ENCODE results near the gene PPFIA2. TPM values are rescaled to one million over a fixed set of nuclear protein-coding genes. Genes with fewer than 3 reads are reported as not detected.

Gene PPFIA2
- polyA plus RNA-seq, 1 experiment = 0.20 TPM

GRCh38 chr12:81249976-81250375 is 509.2 kb downstream of the PPFIA2 start:
- Histone ChIP-seq H3K4me3 (ENCODE audit: low read depth, low read length) (no peak overlapping the region), H3K27me3 (ENCODE audit: control insufficient read depth, insufficient read depth, low read length) (no peaks in the 10 kb centered on the region), H3K9me3 (ENCODE audit: control insufficient read depth, insufficient read depth, low read length) (no peaks in the 10 kb centered on the region), H3K27ac (ENCODE audit: low read depth, low read length) (no peak overlapping the region)
- no peak for TF ChIP-seq CTCF (IDR thresholded peaks at IDR 0.05; ENCODE audit: low read depth, low read length)
- DNase-seq (ENCODE audit: low read depth, low spot score) = no peak
- POLR2A ChIA-PET = no interaction called here
- CTCF ChIA-PET = interaction anchor here (1.2 kb wide), 1 partner anchor 303 kb away, joined by 3 read pairs; no protein-coding TSS in a partner anchor

- H3K27me3 ChIP-seq (ENCODE audit: control insufficient read depth, insufficient read depth, low read length) = no peaks in the 10 kb centered on the region
- ChIA-PET POLR2A (no interaction called here), CTCF (interaction anchor here (0.9 kb wide), 1 partner anchor 12 kb away, joined by 3 read pairs; no protein-coding TSS in a partner anchor)
- H3K9me3 ChIP-seq (ENCODE audit: control insufficient read depth, insufficient read depth, low read length) = no peaks in the 10 kb centered on the region
- H3K27ac ChIP-seq (ENCODE audit: low read depth, low read length) = no peak overlapping the region
- DNase-seq (ENCODE audit: low read depth, low spot score) = no peak
- TF ChIP-seq CTCF (IDR thresholded peaks at IDR 0.05; ENCODE audit: low read depth, low read length) = no peak
- no peak overlapping the region for H3K4me3 ChIP-seq (ENCODE audit: low read depth, low read length)
Observed at GRCh38 chr12:81245907-81246570, 513.1 kb downstream of the PPFIA2 start.

GRCh38 chr12:81245458-81245857 is 513.7 kb downstream of the PPFIA2 start:
- Histone ChIP-seq H3K9me3 (ENCODE audit: control insufficient read depth, insufficient read depth, low read length) (no peaks in the 10 kb centered on the region), H3K4me3 (ENCODE audit: low read depth, low read length) (no peak overlapping the region), H3K27me3 (ENCODE audit: control insufficient read depth, insufficient read depth, low read length) (no peaks in the 10 kb centered on the region), H3K27ac (ENCODE audit: low read depth, low read length) (no peak overlapping the region)
- DNase-seq (ENCODE audit: low read depth, low spot score) = no peak
- TF ChIP-seq CTCF (IDR thresholded peaks at IDR 0.05; ENCODE audit: low read depth, low read length) = no peak
- ChIA-PET CTCF (no interaction called here), POLR2A (no interaction called here)

- Histone ChIP-seq H3K27ac (ENCODE audit: low read depth, low read length) (no peak overlapping the region), H3K9me3 (ENCODE audit: control insufficient read depth, insufficient read depth, low read length) (no peaks in the 10 kb centered on the region), H3K4me3 (ENCODE audit: low read depth, low read length) (no peak overlapping the region), H3K27me3 (ENCODE audit: control insufficient read depth, insufficient read depth, low read length) (no peaks in the 10 kb centered on the region)
- POLR2A ChIA-PET = no interaction called here
- CTCF ChIA-PET = no interaction called here
- no peak for DNase-seq (ENCODE audit: low read depth, low spot score)
- no peak for TF ChIP-seq CTCF (IDR thresholded peaks at IDR 0.05; ENCODE audit: low read depth, low read length)
Observed at GRCh38 chr12:81231574-81232368, 527.4 kb downstream of the PPFIA2 start.

GRCh38 chr12:81229759-81230158 is 529.4 kb downstream of the PPFIA2 start:
- no peak for TF ChIP-seq CTCF (IDR thresholded peaks at IDR 0.05; ENCODE audit: low read depth, low read length)
- ChIA-PET CTCF (interaction anchor here (0.8 kb wide), 1 partner anchor 39 kb away, joined by 3 read pairs; no protein-coding TSS in a partner anchor), POLR2A (no interaction called here)
- Histone ChIP-seq H3K9me3 (ENCODE audit: control insufficient read depth, insufficient read depth, low read length) (no peaks in the 10 kb centered on the region), H3K27ac (ENCODE audit: low read depth, low read length) (no peak overlapping the region), H3K27me3 (ENCODE audit: control insufficient read depth, insufficient read depth, low read length) (no peaks in the 10 kb centered on the region), H3K4me3 (ENCODE audit: low read depth, low read length) (no peak overlapping the region)
- DNase-seq (ENCODE audit: low read depth, low spot score) = no peak
